HCT116 (cell line): ENCODE results near the gene PFKM. TPM values are rescaled to one million over a fixed set of nuclear protein-coding genes. Genes with fewer than 3 reads are reported as not detected.

Experiments
- ATAC-seq: fragments of 200-7000 bp; cut with Tn5 transposase; 2 replicates; pipeline ENCODE4 v1.9.1; 2020; ENCODE audit warnings: mild to moderate bottlenecking, moderate library complexity
- BruUV-seq: library from RNA; stranded (reverse); fragments of 400-500 nt; replicated peaks from 2 replicates; lab custom pipeline; 2021; lab: Mats Ljungman, UMichigan
- CTCF ChIA-PET: fragments of 300-600 bp; sonication (Branson Sonifier 250); formaldehyde crosslinking; loops from one replicate; lab custom pipeline; 2021; ENCODE audit warnings: antibody characterized with exemption; lab: Charles Lee
- POLR2A ChIA-PET: fragments of 300-600, 350-600 bp; sonication (Branson Sonifier 250); formaldehyde crosslinking; loops from one replicate; lab custom pipeline; 2021; ENCODE audit warnings: antibody characterized with exemption; lab: Charles Lee
- RAD21 ChIA-PET, 2 experiments: fragments of 300-600 bp; sonication (Branson Sonifier 250); formaldehyde crosslinking; loops; one replicate each; lab custom pipeline; 2023; ENCODE audit warnings: low total read pairs in 2 of 2; ENCODE audit not compliant: uncharacterized antibody in 2 of 2, unreplicated experiment in 2 of 2, low non-redundant PET in 1 of 2; lab: Charles Lee
- DNase-seq: peaks from one replicate; pipeline ENCODE4 v3.0.0-alpha.2; 2010; ENCODE audit warnings: low read depth, low spot score
- H2AFZ ChIP-seq: fragments of 200-600 bp; shearing (Covaris generic), sonication (generic); 2 replicates; pipeline ENCODE4 v1.6.1; 2017; ENCODE audit warnings: low read depth, mixed run types, mixed read lengths, antibody characterized with exemption, low read length; ENCODE audit not compliant: poor library complexity, severe bottlenecking
- H3K27ac ChIP-seq: 2 replicates; pipeline ENCODE4 v1.5.1; 2012; ENCODE audit warnings: low read depth, low read length
- H3K27me3 ChIP-seq: fragments of 200-600 bp; sonication (generic); 2 replicates; pipeline ENCODE4 v1.6.1; 2016; ENCODE audit warnings: mixed run types, low read length, mixed read lengths; ENCODE audit not compliant: insufficient read depth
- H3K36me3 ChIP-seq, 2 experiments: fragments of 200-500 bp in 1 of 2; fragments of 200-600 bp in 1 of 2; sonication (Bioruptor generic) in 1 of 2; sonication (generic) in 1 of 2; 2 replicates each; pipeline versions ENCODE4 v1.5.1 to v1.6.1; 2014 to 2016; ENCODE audit warnings: low read length in 2 of 2, inconsistent platforms in 1 of 2, mixed read lengths in 1 of 2, mixed run types in 1 of 2; ENCODE audit not compliant: insufficient read depth in 2 of 2, control insufficient read depth in 1 of 2
- H3K4me1 ChIP-seq, 2 experiments: fragments of 200-600 bp in 1 of 2; sonication (generic) in 1 of 2; 2 replicates each; pipeline versions ENCODE4 v1.5.1 to v1.6.1; 2012 to 2017; ENCODE audit warnings: low read length in 2 of 2, inconsistent platforms in 1 of 2, mild to moderate bottlenecking in 1 of 2, mixed read lengths in 1 of 2, mixed run types in 1 of 2, moderate library complexity in 1 of 2; ENCODE audit not compliant: insufficient read depth in 2 of 2, control insufficient read depth in 1 of 2
- H3K4me2 ChIP-seq: fragments of 200-600 bp; sonication (generic); 2 replicates; pipeline ENCODE4 v1.6.1; 2017; ENCODE audit warnings: mixed run types, low read length, mixed read lengths
- H3K4me3 ChIP-seq, 2 experiments: fragments of 200-600 bp in 1 of 2; sonication (generic) in 1 of 2; replicated peaks in 1 of 2; 2 replicates each; pipeline ENCODE4 v1.5.1; 2011 to 2016; ENCODE audit warnings: low read length in 2 of 2, control low read depth in 1 of 2, low read depth in 1 of 2, mild to moderate bottlenecking in 1 of 2, mixed read lengths in 1 of 2, mixed run types in 1 of 2
- H3K79me2 ChIP-seq: fragments of 200-600 bp; sonication (generic); 2 replicates; pipeline ENCODE4 v1.6.1; 2017; ENCODE audit warnings: mild to moderate bottlenecking, mixed run types, low read length, moderate library complexity, mixed read lengths; ENCODE audit not compliant: insufficient read depth
- H3K9ac ChIP-seq: fragments of 200-600 bp; sonication (generic); 2 replicates; pipeline ENCODE4 v1.6.1; 2016; ENCODE audit warnings: low read length, mixed read lengths
- H3K9me2 ChIP-seq: fragments of 200-600 bp; sonication (generic), shearing (Covaris generic); 2 replicates; pipeline ENCODE4 v1.6.1; 2017; ENCODE audit warnings: mixed run types, mild to moderate bottlenecking, moderate library complexity; ENCODE audit not compliant: insufficient read depth
- H3K9me3 ChIP-seq, 2 experiments: fragments of 200-500 bp in 1 of 2; fragments of 200-600 bp in 1 of 2; sonication (Bioruptor generic) in 1 of 2; sonication (generic) in 1 of 2; 2 replicates each; pipeline ENCODE4 v1.6.1; 2014 to 2017; ENCODE audit warnings: low read length in 2 of 2, mixed read lengths in 2 of 2, inconsistent platforms in 1 of 2, low read depth in 1 of 2, mild to moderate bottlenecking in 1 of 2, mixed run types in 1 of 2, moderate library complexity in 1 of 2; ENCODE audit not compliant: control insufficient read depth in 1 of 2, insufficient read depth in 1 of 2
- H4K20me1 ChIP-seq: fragments of 200-600 bp; sonication (generic), shearing (Covaris generic); 2 replicates; pipeline ENCODE4 v1.6.1; 2017; ENCODE audit warnings: mixed run types, mild to moderate bottlenecking, moderate library complexity; ENCODE audit not compliant: insufficient read depth
- CEBPB ChIP-seq: IDR thresholded peaks from 2 replicates; pipeline ENCODE4 v1.6.1; 2012; ENCODE audit warnings: low read depth
- FOSL1 ChIP-seq: IDR thresholded peaks from 2 replicates; pipeline ENCODE4 v1.6.1; 2012; ENCODE audit warnings: low read depth
- POLR2AphosphoS5 ChIP-seq: IDR thresholded peaks from 2 replicates; pipeline ENCODE4 v1.6.1; 2011; ENCODE audit warnings: mild to moderate bottlenecking, low read depth, low read length, moderate library complexity
- SIN3A ChIP-seq: IDR thresholded peaks from 2 replicates; pipeline ENCODE4 v1.6.1; 2012; ENCODE audit warnings: low read depth
- YY1 ChIP-seq: IDR thresholded peaks from 2 replicates; pipeline ENCODE4 v1.6.1; 2011; ENCODE audit warnings: low read length, low read depth, moderate library complexity, mild to moderate bottlenecking; ENCODE audit not compliant: insufficient replicate concordance; ENCODE audit errors: extremely low read depth
- intact Hi-C: fragments of 100-400 bp; cut with micrococcal nuclease; formaldehyde crosslinking; loops from 2 replicates; pipeline ENCODE4 v1.10.0; 2022
- total RNA-seq: library from RNA; stranded (reverse); gene quantifications from one replicate; pipeline ENCODE4 v1.2.1, GENCODE V29; 2021; ENCODE audit not compliant: unreplicated experiment
- TF ChIP-seq, protein P1 (sequence below): IDR thresholded peaks from 2 replicates; pipeline ENCODE4 v1.6.1; 2012; ENCODE audit warnings: low read depth
- TF ChIP-seq, protein P2 (sequence below): IDR thresholded peaks from 2 replicates; pipeline ENCODE4 v1.6.1; 2012
- TF ChIP-seq, protein P3 (sequence below): IDR thresholded peaks from 2 replicates; pipeline ENCODE4 v1.6.1; 2011; ENCODE audit warnings: mild to moderate bottlenecking, low read length, moderate library complexity; ENCODE audit not compliant: insufficient replicate concordance; ENCODE audit errors: extremely low read depth

Gene PFKM
- total RNA-seq, 1 experiment from 2014 or later = 144 TPM

DNA sequence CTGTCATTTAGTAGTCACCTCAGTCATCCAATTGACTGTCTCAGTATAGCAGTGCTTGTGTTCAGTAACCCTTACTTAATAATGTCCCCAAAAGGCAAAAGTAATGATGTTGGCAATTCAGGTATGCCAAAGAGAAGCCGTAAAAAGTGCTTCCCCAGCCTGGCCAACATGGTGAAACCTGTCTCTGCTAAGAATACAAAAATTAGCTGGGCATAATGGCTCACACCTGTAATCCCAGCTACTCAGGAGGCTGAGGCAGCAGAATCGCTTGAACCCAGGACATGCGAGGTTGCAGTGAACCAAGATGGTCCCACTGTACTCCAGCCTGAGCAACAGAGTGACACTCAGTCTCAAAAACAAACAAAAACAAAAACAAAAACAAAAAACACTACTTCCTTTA is 46.9 kb upstream of the PFKM start (continued):
- TF ChIP-seq, protein P1, sequence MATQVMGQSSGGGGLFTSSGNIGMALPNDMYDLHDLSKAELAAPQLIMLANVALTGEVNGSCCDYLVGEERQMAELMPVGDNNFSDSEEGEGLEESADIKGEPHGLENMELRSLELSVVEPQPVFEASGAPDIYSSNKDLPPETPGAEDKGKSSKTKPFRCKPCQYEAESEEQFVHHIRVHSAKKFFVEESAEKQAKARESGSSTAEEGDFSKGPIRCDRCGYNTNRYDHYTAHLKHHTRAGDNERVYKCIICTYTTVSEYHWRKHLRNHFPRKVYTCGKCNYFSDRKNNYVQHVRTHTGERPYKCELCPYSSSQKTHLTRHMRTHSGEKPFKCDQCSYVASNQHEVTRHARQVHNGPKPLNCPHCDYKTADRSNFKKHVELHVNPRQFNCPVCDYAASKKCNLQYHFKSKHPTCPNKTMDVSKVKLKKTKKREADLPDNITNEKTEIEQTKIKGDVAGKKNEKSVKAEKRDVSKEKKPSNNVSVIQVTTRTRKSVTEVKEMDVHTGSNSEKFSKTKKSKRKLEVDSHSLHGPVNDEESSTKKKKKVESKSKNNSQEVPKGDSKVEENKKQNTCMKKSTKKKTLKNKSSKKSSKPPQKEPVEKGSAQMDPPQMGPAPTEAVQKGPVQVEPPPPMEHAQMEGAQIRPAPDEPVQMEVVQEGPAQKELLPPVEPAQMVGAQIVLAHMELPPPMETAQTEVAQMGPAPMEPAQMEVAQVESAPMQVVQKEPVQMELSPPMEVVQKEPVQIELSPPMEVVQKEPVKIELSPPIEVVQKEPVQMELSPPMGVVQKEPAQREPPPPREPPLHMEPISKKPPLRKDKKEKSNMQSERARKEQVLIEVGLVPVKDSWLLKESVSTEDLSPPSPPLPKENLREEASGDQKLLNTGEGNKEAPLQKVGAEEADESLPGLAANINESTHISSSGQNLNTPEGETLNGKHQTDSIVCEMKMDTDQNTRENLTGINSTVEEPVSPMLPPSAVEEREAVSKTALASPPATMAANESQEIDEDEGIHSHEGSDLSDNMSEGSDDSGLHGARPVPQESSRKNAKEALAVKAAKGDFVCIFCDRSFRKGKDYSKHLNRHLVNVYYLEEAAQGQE = no peak
- TF ChIP-seq, protein P2, sequence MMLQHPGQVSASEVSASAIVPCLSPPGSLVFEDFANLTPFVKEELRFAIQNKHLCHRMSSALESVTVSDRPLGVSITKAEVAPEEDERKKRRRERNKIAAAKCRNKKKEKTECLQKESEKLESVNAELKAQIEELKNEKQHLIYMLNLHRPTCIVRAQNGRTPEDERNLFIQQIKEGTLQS = no peak
- TF ChIP-seq POLR2AphosphoS5 (no peak), FOSL1 (no peak)
- TF ChIP-seq, all 23 proteins: peak for 0

DNA sequence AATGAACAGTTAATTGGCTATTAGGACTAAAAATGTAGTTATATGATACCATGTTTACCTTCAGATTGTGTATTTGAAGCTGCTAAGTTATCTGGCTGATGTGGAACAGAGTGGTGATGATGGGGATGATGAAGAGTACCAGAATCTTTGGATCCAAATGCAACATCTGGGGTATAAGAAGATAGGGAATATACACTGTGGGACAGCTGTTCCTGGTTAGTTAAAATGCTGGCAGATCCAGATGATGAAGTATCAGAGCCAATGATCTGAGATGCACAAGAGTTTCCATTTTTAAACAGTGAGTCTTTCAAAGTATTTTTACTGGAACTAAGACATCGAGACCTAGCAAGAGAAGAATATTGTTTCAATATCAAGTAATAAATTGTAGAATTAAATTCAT is 44.9 kb upstream of the PFKM start:
- Histone ChIP-seq H3K4me1 (no peaks in the 10 kb centered on the region), H3K79me2 (no peaks in the 10 kb centered on the region), H3K4me2 (no peak overlapping the region), H3K9me3 (no peaks in the 10 kb centered on the region), H2AFZ (no peak overlapping the region), H3K36me3 (peaks cover 12 to 31% of the 10 kb centered on the region in 2 experiments; a peak in 3 of 4 replicates), H3K9me2 (no peaks in the 10 kb centered on the region), H3K9ac (no peak overlapping the region), H3K27me3 (no peaks in the 10 kb centered on the region), H4K20me1 (no peaks in the 10 kb centered on the region), H3K4me3 (no peak overlapping the region), H3K27ac (no peak overlapping the region)
- RAD21 ChIA-PET = no interaction called here
- no TSS peak for BruUV-seq
- POLR2A ChIA-PET = no interaction called here
- TF ChIP-seq CEBPB (no peak), SIN3A (no peak), YY1 (no peak), POLR2AphosphoS5 (no peak)
- TF ChIP-seq, protein P2 = no peak
- TF ChIP-seq, protein P3, sequence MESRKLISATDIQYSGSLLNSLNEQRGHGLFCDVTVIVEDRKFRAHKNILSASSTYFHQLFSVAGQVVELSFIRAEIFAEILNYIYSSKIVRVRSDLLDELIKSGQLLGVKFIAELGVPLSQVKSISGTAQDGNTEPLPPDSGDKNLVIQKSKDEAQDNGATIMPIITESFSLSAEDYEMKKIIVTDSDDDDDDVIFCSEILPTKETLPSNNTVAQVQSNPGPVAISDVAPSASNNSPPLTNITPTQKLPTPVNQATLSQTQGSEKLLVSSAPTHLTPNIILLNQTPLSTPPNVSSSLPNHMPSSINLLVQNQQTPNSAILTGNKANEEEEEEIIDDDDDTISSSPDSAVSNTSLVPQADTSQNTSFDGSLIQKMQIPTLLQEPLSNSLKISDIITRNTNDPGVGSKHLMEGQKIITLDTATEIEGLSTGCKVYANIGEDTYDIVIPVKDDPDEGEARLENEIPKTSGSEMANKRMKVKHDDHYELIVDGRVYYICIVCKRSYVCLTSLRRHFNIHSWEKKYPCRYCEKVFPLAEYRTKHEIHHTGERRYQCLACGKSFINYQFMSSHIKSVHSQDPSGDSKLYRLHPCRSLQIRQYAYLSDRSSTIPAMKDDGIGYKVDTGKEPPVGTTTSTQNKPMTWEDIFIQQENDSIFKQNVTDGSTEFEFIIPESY = no peak
- no peak for DNase-seq
- ATAC-seq = no peak
- intact Hi-C loops = no loop called here
- CTCF ChIA-PET = interaction anchor here (1.0 kb wide), 1 partner anchor 111 kb away, joined by 3 read pairs; the partner anchor contains the start of gene TMEM106C
